Transverse colon (tissue), 4 donors: Measurements from ENCODE around the gene ATP6V1E1.

ENCODE experiments used
- POLR2A ChIP-seq: fragments of 450-650 bp; IDR thresholded peaks from one replicate; pipeline ENCODE4 v1.6.1; 2016; ENCODE audit warnings: antibody characterized with exemption, mild to moderate bottlenecking, moderate library complexity
- POLR2AphosphoS5 ChIP-seq, 3 donors: sonication (generic); formaldehyde crosslinking; IDR thresholded peaks; one replicate each; pipeline ENCODE4 v1.6.1; 2016; ENCODE audit warnings: antibody characterized with exemption in 3 of 3
- TF ChIP-seq, protein P1 (sequence below), 5 experiments: fragments of 200-600 bp in 3 of 5; fragments of 450-650 bp in 2 of 5; sonication (generic) in 3 of 5; IDR thresholded peaks; 1 replicate in 2 of 5; 2 replicates in 3 of 5; pipeline ENCODE4 v1.5.1; 2016 to 2017; ENCODE audit warnings: antibody characterized with exemption in 5 of 5, inconsistent platforms in 3 of 5, mild to moderate bottlenecking in 2 of 5, moderate library complexity in 1 of 5

DNA sequence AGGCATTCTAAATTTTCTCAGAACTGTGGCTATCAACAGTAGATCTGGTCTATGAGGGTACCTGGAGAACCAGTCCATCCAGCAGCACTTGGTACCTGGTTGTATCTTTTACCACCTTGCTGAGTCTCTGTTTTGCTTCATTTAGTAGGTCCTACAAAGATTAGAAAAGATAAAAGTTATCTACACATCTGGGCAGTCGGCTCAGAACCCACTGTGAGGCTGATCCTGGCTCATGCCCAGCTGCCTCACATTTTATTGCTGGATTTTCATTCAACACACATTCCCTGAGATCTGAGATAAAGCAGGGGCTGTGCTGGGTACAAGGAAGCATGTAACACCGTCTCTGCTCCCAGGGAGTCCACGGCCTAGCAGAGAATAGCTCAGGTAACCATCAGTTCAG is 27.5 kb downstream of the ATP6V1E1 start:
- TF ChIP-seq POLR2AphosphoS5 (IDR thresholded peaks at IDR 0.05) (no peak), POLR2A (no peak)
- TF ChIP-seq, protein P1, sequence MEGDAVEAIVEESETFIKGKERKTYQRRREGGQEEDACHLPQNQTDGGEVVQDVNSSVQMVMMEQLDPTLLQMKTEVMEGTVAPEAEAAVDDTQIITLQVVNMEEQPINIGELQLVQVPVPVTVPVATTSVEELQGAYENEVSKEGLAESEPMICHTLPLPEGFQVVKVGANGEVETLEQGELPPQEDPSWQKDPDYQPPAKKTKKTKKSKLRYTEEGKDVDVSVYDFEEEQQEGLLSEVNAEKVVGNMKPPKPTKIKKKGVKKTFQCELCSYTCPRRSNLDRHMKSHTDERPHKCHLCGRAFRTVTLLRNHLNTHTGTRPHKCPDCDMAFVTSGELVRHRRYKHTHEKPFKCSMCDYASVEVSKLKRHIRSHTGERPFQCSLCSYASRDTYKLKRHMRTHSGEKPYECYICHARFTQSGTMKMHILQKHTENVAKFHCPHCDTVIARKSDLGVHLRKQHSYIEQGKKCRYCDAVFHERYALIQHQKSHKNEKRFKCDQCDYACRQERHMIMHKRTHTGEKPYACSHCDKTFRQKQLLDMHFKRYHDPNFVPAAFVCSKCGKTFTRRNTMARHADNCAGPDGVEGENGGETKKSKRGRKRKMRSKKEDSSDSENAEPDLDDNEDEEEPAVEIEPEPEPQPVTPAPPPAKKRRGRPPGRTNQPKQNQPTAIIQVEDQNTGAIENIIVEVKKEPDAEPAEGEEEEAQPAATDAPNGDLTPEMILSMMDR (IDR thresholded peaks at IDR 0.05) = no peak
